Measurements from ENCODE around the gene EVX2.

DNA sequence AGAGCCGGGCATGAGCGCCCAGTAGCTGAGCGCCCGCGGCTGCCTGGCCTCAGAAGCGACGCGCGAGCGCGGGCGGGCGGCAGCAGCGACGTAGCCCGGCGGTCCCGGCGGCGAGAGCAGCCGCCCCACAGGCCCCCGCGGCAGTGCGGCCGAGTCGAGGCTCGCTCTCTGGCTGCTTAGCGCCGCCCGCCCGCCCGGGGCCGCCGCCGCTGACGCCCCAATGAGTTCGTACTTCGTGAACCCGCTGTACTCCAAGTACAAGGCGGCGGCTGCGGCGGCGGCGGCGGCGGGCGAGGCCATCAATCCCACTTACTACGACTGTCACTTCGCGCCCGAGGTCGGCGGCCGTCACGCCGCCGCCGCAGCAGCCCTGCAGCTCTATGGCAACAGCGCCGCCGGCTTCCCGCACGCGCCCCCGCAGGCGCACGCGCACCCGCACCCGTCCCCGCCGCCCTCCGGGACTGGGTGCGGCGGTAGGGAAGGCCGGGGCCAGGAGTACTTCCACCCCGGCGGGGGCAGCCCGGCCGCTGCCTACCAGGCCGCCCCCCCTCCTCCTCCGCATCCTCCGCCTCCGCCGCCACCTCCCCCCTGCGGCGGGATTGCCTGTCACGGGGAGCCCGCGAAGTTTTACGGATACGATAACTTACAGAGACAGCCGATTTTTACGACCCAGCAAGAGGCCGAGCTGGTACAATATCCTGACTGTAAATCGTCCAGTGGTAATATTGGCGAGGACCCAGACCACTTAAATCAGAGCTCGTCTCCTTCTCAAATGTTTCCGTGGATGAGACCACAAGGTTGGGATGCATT is 46.6 kb upstream of the EVX2 start:
- TF ChIP-seq, protein P1, sequence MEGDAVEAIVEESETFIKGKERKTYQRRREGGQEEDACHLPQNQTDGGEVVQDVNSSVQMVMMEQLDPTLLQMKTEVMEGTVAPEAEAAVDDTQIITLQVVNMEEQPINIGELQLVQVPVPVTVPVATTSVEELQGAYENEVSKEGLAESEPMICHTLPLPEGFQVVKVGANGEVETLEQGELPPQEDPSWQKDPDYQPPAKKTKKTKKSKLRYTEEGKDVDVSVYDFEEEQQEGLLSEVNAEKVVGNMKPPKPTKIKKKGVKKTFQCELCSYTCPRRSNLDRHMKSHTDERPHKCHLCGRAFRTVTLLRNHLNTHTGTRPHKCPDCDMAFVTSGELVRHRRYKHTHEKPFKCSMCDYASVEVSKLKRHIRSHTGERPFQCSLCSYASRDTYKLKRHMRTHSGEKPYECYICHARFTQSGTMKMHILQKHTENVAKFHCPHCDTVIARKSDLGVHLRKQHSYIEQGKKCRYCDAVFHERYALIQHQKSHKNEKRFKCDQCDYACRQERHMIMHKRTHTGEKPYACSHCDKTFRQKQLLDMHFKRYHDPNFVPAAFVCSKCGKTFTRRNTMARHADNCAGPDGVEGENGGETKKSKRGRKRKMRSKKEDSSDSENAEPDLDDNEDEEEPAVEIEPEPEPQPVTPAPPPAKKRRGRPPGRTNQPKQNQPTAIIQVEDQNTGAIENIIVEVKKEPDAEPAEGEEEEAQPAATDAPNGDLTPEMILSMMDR (IDR thresholded peaks at IDR 0.05): no peak
- peak; percentile 8 to 23 for TF ChIP-seq POLR2A (IDR thresholded peaks at IDR 0.05)

Data from suprapubic skin (tissue), 3 donors.